Renal cortex interstitium (tissue), 11 donors: ENCODE results near the gene SIK3. TPM values are rescaled to one million over a fixed set of nuclear protein-coding genes. Genes with fewer than 3 reads are reported as not detected.
"Not testable (repeated sequence)": the region's sequence is repeated elsewhere in the genome, so short reads cannot be mapped to it uniquely, and the experiment has no call there.

Source experiments
- DNase-seq, 11 donors: peaks; one replicate each; pipeline ENCODE4 v3.0.0-alpha.2; 2013; ENCODE audit warnings: low read depth in 9 of 11, low spot score in 4 of 11; ENCODE audit errors: extremely low read depth in 1 of 11
- polyA plus RNA-seq, 3 donors: library from polyadenylated mRNA; unstranded; fragments of 120-200 nt; gene quantifications; one replicate each; pipeline ENCODE4 v1.2.1, GENCODE V29; 2013; ENCODE audit not compliant: insufficient read length in 3 of 3

The SIK3 gene
- polyA plus RNA-seq, 3 donors: 34.7 to 48.6 (median 36.1) TPM

DNA sequence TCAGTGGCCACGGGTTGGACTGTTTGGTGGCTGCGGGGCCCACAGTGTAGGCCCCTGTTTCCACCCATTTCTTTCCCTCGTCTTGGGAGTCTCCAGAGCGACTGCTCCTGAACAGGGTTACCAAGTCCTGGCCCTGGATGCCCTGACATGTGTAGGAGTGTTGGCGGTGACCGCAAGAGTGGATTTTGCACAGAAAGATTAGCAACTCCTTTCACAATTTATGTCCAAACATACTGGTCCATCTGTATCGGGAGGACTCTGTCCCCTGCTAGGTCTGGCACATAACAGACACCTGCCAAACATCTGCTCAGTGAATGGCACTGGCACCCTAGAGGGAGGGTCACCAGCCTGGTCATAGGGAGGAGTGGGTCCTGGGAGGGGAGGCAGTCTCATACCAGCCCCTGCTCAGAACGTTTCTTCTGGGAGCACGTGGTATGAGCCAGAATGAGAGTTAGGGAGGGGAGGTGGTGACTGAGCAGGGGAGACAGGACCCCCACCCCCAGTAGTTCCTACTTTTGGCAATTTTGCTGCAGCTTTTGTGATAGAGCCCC, 257.4 kb downstream of the SIK3 start:
- DNase-seq: no peak

DNA sequence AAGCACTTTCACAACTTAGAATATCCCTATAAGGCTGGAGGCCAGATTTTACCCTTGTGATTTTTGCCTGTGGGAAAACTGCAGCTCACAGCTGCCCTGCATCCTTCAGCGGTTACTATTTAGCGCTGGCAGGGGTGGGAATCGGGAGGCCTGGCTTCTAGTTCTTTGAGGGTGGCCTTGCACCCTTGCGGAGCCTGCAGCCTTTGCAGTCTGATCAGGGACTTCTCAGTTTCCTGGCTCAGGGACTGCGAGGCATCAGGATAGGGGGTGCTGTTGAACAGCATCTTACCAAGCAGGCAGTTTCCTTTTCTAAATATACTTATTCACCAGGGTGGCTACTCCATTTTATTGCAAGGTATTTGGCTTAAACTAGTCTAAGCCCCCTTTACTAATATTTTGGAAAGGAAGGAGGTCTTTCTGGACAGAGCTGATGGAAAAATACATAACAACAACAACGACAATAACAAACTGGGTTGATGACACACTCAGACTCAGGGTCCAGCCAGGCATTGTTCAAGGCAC, 257.9 kb downstream of the SIK3 start:
- DNase-seq: no peak

DNA sequence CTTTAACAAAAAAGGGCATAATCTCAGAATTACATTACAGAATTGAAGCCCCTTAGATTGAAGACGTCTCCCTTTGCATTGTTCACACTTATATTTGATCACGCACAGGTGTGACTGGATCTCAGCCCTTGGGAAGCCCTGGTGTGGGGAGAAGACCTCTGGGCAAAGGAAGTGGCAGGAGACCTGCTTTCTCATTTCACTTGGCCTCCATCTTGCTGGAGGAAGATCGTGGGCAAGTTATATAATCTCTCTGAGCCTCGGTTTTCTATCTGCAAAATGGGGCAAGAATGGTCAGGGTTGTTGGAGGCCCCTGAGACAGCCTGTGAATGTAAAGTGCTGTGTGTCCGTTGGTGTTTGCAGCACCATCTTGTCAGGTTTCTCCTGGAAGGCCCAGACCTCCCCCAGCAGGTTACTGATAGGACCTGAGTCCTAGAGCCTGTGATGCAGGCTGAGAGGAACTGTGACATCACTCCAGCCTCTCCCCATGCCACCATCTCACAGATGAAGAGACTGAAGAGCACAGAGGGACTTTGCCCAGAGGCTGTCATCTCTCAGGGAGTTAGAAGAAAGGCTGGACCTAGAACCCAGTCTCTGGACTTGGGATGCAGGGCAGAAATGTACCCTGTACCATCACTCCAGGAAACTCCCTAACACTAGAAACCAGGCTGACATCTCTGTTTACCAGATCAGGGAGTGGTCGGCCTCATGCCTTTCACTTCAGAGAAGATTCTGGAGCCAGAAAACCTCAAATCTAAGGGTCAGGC, 259.7 kb downstream of the SIK3 start:
- DNase-seq: no peak

DNA sequence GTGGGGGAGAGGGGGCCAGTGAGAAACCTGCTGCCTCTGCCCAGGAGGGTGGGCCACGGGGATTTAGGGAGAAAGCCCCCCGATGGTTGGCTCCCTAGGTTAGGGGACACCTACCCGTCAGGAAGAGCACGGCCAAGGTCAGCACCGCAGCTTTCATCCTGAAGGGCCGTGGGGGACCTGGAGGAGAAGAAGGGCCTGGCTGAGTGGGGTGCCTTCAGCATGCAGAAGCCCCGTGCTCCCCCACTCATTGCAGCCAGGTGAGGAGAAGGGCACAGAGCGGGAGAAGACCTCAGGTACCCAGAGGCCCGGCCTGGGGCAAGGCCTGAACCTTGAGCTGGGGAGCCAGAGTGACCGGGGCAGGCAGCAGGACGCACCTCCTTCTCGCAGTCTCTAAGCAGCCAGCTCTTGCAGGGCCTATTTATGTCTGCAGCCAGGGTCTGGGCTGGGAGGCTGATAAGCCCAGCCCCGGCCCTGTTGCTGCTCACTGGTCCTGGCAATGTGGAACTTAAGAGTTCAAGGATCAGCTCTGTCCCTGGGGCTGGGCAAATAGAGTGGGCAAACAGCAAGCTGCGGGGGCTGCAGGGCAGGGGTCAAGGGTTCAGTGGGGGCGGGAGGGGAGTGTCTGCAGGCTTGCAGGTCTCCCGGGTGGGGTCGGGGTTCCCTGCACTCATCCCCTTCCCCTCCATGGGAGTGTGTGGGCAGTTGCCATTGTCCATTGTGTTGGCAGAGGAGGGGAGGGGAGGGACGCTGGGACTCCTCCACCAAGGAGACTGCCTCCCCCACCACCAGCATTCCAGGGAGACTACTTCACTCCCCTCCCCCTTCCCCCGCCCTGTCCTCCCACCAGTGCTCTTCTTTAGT, 260.8 kb downstream of the SIK3 start, which contains the start of gene APOA1:
APOA1 (minus strand) TSS at position 392 of the 861 bp plus-strand sequence; CDS start at position 157, 235 bp downstream.
- DNase-seq: no peak

DNA sequence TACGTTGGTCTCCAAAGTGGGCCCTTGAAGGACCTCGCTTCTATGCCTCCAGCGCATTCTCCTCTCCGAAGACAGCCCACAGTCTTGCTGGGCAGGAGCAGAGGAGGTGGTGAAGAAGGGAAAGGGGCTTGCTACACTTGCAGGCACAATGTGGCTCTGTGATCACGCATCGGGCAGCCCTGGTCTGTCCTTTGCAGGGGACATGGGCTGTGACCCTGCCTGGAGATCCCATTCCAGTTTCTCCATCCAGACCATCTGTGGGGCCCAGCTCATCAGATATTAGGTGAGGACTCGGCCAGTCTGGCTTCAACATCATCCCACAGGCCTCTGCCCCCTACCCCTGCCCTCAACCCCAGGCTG, 261.6 kb downstream of the SIK3 start:
- no peak for DNase-seq

DNA sequence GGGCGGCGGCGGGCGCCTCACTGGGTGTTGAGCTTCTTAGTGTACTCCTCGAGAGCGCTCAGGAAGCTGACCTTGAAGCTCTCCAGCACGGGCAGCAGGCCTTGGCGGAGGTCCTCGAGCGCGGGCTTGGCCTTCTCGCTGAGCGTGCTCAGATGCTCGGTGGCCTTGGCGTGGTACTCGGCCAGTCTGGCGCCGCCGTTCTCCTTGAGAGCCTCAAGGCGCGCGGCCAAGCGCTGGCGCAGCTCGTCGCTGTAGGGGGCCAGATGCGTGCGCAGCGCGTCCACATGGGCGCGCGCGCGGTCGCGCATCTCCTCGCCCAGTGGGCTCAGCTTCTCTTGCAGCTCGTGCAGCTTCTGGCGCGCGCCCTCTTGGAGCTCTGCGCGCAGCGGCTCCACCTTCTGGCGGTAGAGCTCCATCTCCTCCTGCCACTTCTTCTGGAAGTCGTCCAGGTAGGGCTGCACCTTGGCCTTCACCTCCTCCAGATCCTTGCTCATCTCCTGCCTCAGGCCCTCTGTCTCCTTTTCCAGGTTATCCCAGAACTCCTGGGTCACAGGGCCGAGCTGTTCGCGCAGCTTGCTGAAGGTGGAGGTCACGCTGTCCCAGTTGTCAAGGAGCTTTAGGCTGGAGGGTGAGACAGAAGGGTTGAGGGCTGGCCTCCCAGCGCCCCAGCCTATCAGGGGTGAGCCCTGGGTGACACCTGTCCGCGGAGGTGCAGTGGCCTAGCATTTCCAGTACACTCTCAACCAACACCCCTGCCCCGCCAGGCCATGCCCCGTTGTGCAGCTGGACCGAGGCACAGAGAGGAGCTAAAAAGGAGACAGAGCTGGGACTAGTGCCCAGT, 262.2 kb downstream of the SIK3 start:
- peak; percentile 82 to 93 (median 88) for DNase-seq

DNA sequence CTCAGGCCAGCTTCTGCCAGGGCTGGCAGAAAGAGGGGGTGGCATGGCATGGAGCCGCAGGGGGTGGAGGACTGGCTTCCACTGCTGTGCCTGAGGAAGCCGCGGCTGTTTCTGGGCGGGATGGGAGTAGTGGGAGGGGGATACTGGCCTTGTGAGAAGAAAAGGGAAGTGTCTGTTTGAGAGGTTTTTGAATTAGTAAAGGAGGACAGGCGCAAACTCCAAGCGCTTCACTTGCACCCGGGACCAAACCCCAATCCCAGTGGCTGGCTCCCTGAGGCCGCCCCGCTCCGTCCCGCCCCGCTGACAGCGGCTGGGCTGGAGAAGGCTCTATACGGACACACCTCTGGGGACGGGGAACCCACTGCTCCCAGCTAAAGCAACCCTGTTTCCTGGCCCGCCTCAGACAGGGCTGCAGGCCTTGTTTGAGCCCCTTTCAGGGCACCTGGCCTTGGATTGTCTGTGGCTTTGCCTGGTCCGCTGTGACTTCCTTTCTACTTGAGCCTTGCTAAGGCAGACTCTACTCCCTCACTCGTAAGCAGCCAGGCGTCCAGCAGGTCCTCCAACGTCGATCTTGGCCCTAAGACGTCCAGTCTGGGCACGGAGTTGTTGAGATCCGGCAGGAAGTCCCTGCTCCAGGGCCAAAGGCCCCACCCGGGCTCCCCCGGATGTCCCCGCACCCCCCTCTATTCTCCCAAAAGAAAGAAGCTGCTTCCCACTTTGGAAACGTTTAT, 263.0 kb downstream of the SIK3 start:
- DNase-seq: peak in 2 of 11 donors; percentile 25 to 29

DNA sequence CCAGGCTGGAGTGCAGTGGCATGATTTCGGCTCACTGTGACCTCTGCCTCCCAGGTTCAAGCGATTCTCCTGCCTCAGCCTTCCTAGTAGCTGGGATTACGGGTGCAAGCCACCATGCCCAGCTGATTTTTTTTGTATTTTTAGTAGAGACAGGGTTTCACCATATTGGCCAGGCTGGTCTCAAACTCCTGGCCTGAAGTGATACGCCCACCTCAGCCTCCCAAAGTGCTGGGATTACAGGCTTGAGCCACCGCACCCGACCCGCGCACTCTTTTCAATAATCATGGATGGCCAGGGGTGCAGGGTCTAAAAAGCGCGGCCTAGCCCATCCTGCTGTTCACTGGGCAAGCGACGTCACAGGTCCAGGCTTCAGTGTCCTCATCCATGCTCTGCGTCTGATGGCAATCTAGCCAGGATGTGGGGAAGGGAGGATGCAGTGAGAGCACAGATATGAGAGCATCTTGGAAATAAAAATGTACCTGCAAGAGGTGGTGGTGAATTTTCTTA, 263.6 kb downstream of the SIK3 start:
- DNase-seq: not testable (repeated sequence)

DNA sequence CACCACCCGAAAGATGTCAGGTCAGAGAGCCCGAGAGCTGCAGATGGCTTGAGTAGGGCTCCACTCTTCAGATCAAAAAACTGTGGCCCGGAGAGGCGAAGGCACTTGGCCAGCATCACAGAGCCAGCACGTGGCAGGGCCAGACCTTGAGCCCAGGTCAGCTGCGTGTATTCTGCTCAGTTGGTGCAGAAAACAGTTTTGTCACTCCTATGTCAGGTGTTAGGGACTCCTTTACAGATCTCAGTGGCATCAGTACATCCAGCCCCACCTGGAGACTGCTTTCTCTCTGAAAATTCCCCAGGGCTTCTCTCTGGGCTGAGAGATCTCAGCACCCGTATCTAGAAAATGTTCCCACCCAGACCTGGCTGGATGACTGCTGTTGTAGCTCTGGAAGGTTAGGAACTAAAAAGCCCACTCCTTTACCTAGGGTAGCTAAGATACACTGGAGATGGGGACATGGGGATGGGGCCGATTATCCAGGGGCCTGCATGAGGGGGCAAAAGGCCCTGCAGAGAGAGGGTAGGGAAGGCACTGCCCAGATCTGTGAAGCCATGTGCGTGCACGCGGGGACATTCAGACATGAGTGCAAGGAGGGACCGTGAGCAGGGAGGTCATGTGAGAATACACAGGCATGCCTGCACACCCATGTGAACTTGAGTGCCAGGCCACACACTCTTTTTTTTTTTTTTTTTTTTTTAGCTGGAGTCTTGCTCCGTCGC, 264.3 kb downstream of the SIK3 start:
- DNase-seq: no peak

DNA sequence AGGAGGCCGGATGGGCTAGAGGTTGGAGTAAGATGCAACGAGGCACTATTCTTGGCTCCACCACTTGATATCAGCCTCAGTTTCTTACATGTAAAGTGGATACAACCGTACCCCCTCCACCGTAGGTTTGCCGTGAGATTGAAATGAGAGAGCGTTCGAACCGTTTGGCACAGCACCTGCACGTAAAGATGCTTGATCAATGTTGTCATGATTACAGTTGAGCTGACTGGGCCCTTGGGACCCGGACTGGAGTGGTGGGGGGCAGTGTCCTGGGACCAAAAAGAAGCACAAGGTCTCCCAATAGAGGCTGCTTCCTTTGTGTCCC, 264.8 kb downstream of the SIK3 start:
- DNase-seq: no peak

DNA sequence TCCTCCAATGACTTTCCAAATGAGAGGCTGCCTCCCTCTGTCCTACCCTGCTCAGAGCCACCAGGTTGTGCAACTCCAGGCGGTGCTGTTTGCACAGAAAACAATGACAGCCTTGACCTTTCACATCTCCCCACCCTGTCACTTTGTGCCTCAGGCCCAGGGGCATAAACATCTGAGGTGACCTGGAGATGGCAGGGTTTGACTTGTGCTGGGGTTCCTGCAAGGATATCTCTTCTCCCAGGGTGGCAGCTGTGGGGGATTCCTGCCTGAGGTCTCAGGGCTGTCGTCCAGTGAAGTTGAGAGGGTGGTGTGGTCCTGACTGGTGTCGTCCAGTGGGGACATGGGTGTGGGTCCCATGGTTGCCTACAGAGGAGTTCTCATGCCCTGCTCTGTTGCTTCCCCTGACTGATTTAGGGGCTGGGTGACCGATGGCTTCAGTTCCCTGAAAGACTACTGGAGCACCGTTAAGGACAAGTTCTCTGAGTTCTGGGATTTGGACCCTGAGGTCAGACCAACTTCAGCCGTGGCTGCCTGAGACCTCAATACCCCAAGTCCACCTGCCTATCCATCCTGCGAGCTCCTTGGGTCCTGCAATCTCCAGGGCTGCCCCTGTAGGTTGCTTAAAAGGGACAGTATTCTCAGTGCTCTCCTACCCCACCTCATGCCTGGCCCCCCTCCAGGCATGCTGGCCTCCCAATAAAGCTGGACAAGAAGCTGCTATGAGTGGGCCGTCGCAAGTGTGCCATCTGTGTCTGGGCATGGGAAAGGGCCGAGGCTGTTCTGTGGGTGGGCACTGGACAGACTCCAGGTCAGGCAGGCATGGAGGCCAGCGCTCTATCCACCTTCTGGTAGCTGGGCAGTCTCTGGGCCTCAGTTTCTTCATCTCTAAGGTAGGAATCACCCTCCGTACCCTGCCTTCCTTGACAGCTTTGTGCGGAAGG, 265.6 kb downstream of the SIK3 start:
- DNase-seq: no peak

DNA sequence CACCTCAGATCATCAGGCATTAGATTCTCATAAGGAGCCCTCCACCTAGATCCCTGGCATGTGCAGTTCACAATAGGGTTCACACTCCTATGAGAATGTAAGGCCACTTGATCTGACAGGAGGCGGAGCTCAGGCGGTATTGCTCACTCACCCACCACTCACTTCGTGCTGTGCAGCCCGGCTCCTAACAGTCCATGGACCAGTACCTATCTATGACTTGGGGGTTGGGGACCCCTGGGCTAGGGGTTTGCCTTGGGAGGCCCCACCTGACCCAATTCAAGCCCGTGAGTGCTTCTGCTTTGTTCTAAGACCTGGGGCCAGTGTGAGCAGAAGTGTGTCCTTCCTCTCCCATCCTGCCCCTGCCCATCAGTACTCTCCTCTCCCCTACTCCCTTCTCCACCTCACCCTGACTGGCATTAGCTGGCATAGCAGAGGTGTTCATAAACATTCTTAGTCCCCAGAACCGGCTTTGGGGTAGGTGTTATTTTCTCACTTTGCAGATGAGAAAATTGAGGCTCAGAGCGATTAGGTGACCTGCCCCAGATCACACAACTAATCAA, 266.4 kb downstream of the SIK3 start:
- no peak for DNase-seq

DNA sequence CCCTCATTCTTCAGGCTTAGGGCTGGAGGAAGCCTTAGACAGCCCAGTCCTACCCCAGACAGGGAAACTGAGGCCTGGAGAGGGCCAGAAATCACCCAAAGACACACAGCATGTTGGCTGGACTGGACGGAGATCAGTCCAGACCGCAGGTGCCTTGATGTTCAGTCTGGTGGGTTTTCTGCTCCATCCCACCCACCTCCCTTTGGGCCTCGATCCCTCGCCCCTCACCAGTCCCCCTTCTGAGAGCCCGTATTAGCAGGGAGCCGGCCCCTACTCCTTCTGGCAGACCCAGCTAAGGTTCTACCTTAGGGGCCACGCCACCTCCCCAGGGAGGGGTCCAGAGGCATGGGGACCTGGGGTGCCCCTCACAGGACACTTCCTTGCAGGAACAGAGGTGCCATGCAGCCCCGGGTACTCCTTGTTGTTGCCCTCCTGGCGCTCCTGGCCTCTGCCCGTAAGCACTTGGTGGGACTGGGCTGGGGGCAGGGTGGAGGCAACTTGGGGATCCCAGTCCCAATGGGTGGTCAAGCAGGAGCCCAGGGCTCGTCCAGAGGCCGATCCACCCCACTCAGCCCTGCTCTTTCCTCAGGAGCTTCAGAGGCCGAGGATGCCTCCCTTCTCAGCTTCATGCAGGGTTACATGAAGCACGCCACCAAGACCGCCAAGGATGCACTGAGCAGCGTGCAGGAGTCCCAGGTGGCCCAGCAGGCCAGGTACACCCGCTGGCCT, 267.9 kb downstream of the SIK3 start:
- no peak for DNase-seq

DNA sequence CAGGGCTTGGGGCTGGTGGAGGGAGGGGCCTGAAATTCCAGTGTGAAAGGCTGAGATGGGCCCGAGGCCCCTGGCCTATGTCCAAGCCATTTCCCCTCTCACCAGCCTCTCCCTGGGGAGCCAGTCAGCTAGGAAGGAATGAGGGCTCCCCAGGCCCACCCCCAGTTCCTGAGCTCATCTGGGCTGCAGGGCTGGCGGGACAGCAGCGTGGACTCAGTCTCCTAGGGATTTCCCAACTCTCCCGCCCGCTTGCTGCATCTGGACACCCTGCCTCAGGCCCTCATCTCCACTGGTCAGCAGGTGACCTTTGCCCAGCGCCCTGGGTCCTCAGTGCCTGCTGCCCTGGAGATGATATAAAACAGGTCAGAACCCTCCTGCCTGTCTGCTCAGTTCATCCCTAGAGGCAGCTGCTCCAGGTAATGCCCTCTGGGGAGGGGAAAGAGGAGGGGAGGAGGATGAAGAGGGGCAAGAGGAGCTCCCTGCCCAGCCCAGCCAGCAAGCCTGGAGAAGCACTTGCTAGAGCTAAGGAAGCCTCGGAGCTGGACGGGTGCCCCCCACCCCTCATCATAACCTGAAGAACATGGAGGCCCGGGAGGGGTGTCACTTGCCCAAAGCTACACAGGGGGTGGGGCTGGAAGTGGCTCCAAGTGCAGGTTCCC, 268.6 kb downstream of the SIK3 start, which contains the start of gene APOC3:
APOC3 (plus strand) TSS at position 383 of the 659 bp plus-strand sequence. CDS start 676 bp downstream, outside the sequence.
- DNase-seq: no peak
